A549 (cell line): Measurements from ENCODE around the gene NEK1. TPM values are rescaled to one million over a fixed set of nuclear protein-coding genes. Genes with fewer than 3 reads are reported as not detected.

Experiments used
- ATAC-seq, 2 experiments: fragments of 200-7000 bp in 1 of 2; fragments of >200 bp in 1 of 2; cut with Nextera tagmentation in 1 of 2; cut with Tn5 transposase in 1 of 2; 3 replicates each; pipeline versions ENCODE4 v1.8.0 to v1.9.1; 2018 to 2020; ENCODE audit warnings: mild to moderate bottlenecking in 1 of 2, moderate library complexity in 1 of 2
- CTCF ChIA-PET: fragments of 300-600 bp; sonication (Branson Sonifier 250); formaldehyde crosslinking; extraction: SDS; loops from one replicate; lab custom pipeline; 2021; ENCODE audit warnings: antibody characterized with exemption, inconsistent platforms; lab: Yijun Ruan, JAX
- POLR2A ChIA-PET: fragments of 350-600 bp; formaldehyde crosslinking; extraction: SDS; loops from one replicate; lab custom pipeline; 2021; ENCODE audit warnings: antibody characterized with exemption, inconsistent platforms; lab: Yijun Ruan, JAX
- DNase-seq, 2 experiments: peaks; one replicate each; pipeline versions ENCODE4 v3.0.0 to v3.0.0-alpha.2; 2011 to 2016; ENCODE audit warnings: low read depth in 1 of 2, low spot score in 1 of 2
- FAIRE-seq: peaks from 2 replicates; lab custom pipeline; 2011; peaks lifted over from hg19 to GRCh38; lab: Jason Lieb, UNC
- H3K27ac ChIP-seq, 2 experiments: fragments of >200 bp; sonication (Bioruptor Twin); formaldehyde crosslinking; 3 replicates each; pipeline ENCODE4 v1.5.1; 2016 to 2017
- H3K4me1 ChIP-seq: fragments of >200 bp; sonication (Bioruptor Twin); formaldehyde crosslinking; 3 replicates; pipeline ENCODE4 v1.6.1; 2016
- H3K4me2 ChIP-seq: fragments of >200 bp; sonication (Bioruptor Twin); formaldehyde crosslinking; 3 replicates; pipeline ENCODE4 v1.6.1; 2016
- H3K4me3 ChIP-seq: fragments of >200 bp; sonication (Bioruptor Twin); formaldehyde crosslinking; 3 replicates; pipeline ENCODE4 v1.5.1; 2016
- H3K9me3 ChIP-seq: fragments of >200 bp; sonication (Bioruptor Twin); formaldehyde crosslinking; 3 replicates; pipeline ENCODE4 v1.6.1; 2016
- CBX2 ChIP-seq: fragments of 200-600 bp; sonication (generic); IDR thresholded peaks from 2 replicates; pipeline ENCODE4 v1.6.1; 2016; ENCODE audit warnings: low read depth, mild to moderate bottlenecking, borderline replicate concordance
- CHD2 ChIP-seq: fragments of 150-350 bp; IDR thresholded peaks from 2 replicates; pipeline ENCODE4 v1.6.1; 2014; ENCODE audit warnings: low read length; ENCODE audit not compliant: partially characterized antibody
- CHD4 ChIP-seq: fragments of 200-600 bp; sonication (generic); IDR thresholded peaks from 2 replicates; pipeline ENCODE4 v1.6.1; 2016; ENCODE audit warnings: antibody characterized with exemption, mild to moderate bottlenecking, borderline replicate concordance
- EHF ChIP-seq: fragments of 250-450 bp; sonication (Bioruptor Pico); IDR thresholded peaks from 2 replicates; pipeline ENCODE4 v1.5.0; 2020; ENCODE audit warnings: mild to moderate bottlenecking
- ELK1 ChIP-seq: fragments of 150-350 bp; IDR thresholded peaks from 2 replicates; pipeline ENCODE4 v1.6.1; 2014; ENCODE audit warnings: low read depth, mild to moderate bottlenecking, low read length
- HDAC2 ChIP-seq: fragments of 200-600 bp; sonication (generic); IDR thresholded peaks from 2 replicates; pipeline ENCODE4 v1.6.1; 2016
- HEYL ChIP-seq: fragments of 250-450 bp; sonication (Bioruptor Pico); IDR thresholded peaks from 2 replicates; pipeline ENCODE4 v1.8.0; 2021; ENCODE audit warnings: mild to moderate bottlenecking, moderate library complexity
- HOXB13 ChIP-seq: fragments of 250-450 bp; sonication (Bioruptor Pico); IDR thresholded peaks from 2 replicates; pipeline ENCODE4 v1.5.0; 2020; ENCODE audit warnings: low read depth, mild to moderate bottlenecking, moderate library complexity
- JUN ChIP-seq, 2 experiments: fragments of >200 bp; sonication (Bioruptor Twin); formaldehyde crosslinking; IDR thresholded peaks; 2 replicates in 1 of 2; 3 replicates in 1 of 2; pipeline ENCODE4 v1.6.1; 2016 to 2017
- JUNB ChIP-seq: fragments of >200 bp; sonication (Bioruptor Twin); formaldehyde crosslinking; IDR thresholded peaks from 2 replicates; pipeline ENCODE4 v1.6.1; 2016
- MYC ChIP-seq: IDR thresholded peaks from 2 replicates; pipeline ENCODE4 v1.6.1; 2012; ENCODE audit warnings: mild to moderate bottlenecking, inconsistent platforms, low read length, improper control_type of control experiment, borderline replicate concordance
- NR3C1 ChIP-seq: fragments of >200 bp; sonication (Bioruptor Twin); formaldehyde crosslinking; IDR thresholded peaks from 3 replicates; pipeline ENCODE4 v1.6.1; 2017
- PBX3 ChIP-seq: IDR thresholded peaks from 2 replicates; pipeline ENCODE4 v1.6.1; 2012
- POLR2A ChIP-seq: IDR thresholded peaks from 2 replicates; pipeline ENCODE4 v1.6.1; 2012; ENCODE audit warnings: mild to moderate bottlenecking, low read length
- RARB ChIP-seq: fragments of 250-450 bp; sonication (Bioruptor Pico); IDR thresholded peaks from 2 replicates; pipeline ENCODE4 v1.8.0; 2021; ENCODE audit warnings: mild to moderate bottlenecking, moderate library complexity
- RCOR1 ChIP-seq: fragments of 150-350 bp; IDR thresholded peaks from 2 replicates; pipeline ENCODE4 v1.6.1; 2014; ENCODE audit warnings: antibody characterized with exemption, low read length, low read depth
- RFX5 ChIP-seq: fragments of 450-650 bp; IDR thresholded peaks from 2 replicates; pipeline ENCODE4 v1.7.1; 2014; ENCODE audit warnings: antibody characterized with exemption, mild to moderate bottlenecking, moderate library complexity
- RNF2 ChIP-seq: fragments of 200-600 bp; sonication (generic); IDR thresholded peaks from 2 replicates; pipeline ENCODE4 v1.6.1; 2016; ENCODE audit warnings: low read depth, mild to moderate bottlenecking, antibody characterized with exemption, moderate library complexity, borderline replicate concordance
- TFCP2L1 ChIP-seq: fragments of 250-450 bp; sonication (Bioruptor Pico); IDR thresholded peaks from 2 replicates; pipeline ENCODE4 v1.5.0; 2021; ENCODE audit warnings: mild to moderate bottlenecking
- TP53 ChIP-seq: fragments of 250-450 bp; sonication (Bioruptor Pico); IDR thresholded peaks from 2 replicates; pipeline ENCODE4 v1.5.0; 2021; ENCODE audit warnings: mild to moderate bottlenecking, moderate library complexity
- USF2 ChIP-seq: fragments of 450-650 bp; IDR thresholded peaks from 2 replicates; pipeline ENCODE4 v1.6.1; 2014; ENCODE audit warnings: antibody characterized with exemption
- ZC3H11A ChIP-seq: fragments of 450-650 bp; IDR thresholded peaks from 2 replicates; pipeline ENCODE4 v1.6.1; 2014; ENCODE audit warnings: antibody characterized with exemption, mild to moderate bottlenecking
- ZNF302 ChIP-seq: fragments of 250-450 bp; sonication (Bioruptor Pico); IDR thresholded peaks from 2 replicates; pipeline ENCODE4 v1.9.0; 2021; ENCODE audit warnings: inconsistent platforms, mild to moderate bottlenecking, moderate library complexity
- WGBS: methylation state at CpG from one replicate; pipeline ENCODE4 v1.1.6; 2017; ENCODE audit errors: missing lambda C conversion rate; 5-methylcytosine and 5-hydroxymethylcytosine counted together
- polyA plus RNA-seq, 4 experiments: library from polyadenylated mRNA; depleted of rRNA in 3 of 4; stranded (reverse); fragments of >200 nt; fragmentation: RNase III in 1 of 4; extraction: RNeasy Plus Mini Kit Qiagen cat#74134 plus additional on column Dnase treatment in 1 of 4; gene quantifications; 2 replicates in 3 of 4; 3 replicates in 1 of 4; pipeline ENCODE4 v1.2.3, GENCODE V29; 2011 to 2017
- TF ChIP-seq, protein P1 (sequence below): fragments of 250-450 bp; sonication (Bioruptor Pico); IDR thresholded peaks from 2 replicates; pipeline ENCODE4 v1.5.0; 2021; ENCODE audit warnings: mild to moderate bottlenecking, moderate library complexity, borderline replicate concordance
- TF ChIP-seq, protein P2 (sequence below): fragments of >200 bp; sonication (Bioruptor Twin); formaldehyde crosslinking; IDR thresholded peaks from 3 replicates; pipeline ENCODE4 v1.6.1; 2016
- TF ChIP-seq, protein P3 (sequence below): fragments of >200 bp; sonication (Bioruptor Twin); formaldehyde crosslinking; IDR thresholded peaks from 3 replicates; pipeline ENCODE4 v1.5.1; 2016

The NEK1 gene
- polyA plus RNA-seq, 2 of the 4 experiments (the other 2 are of a cell fraction), result 3.2 to 5.8 TPM

DNA sequence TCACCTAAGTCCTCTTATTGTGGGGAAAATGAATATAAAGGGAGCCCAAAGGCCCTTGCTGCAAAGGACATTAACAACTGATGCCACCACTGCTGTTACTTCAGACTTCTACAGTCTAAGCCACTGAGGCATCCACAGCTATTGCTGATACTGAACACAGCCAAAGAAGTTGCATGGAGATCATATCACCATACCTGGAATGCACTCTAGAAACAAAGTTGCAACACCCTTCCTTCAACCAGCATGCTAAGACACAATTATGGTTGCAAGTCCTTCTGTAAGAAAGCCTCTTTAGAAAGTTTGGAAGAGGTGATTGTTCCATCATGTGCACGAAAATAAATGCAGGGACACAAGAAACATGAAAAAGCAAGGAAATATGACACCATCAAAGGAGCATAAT, 236.0 kb downstream of the NEK1 start:
- FAIRE-seq (no peak), DNase-seq (no peak), ATAC-seq (no peak)
- H3K4me3 ChIP-seq, result no peak overlapping the region
- 5% methylated on average over 1 of the region's 1 CpG for WGBS
- no peak overlapping the region for H3K4me2 ChIP-seq
- no peak overlapping the region for H3K27ac ChIP-seq
- TF ChIP-seq MYC (no peak), CHD4 (no peak), TFCP2L1 (CRISPR knock-in tag) (no peak), USF2 (no peak), RARB (CRISPR knock-in tag) (no peak), TP53 (CRISPR knock-in tag) (no peak), RCOR1 (no peak), JUN (IDR thresholded peaks at IDR 0.05) (no peak), HDAC2 (no peak), ELK1 (no peak), JUNB (no peak), CBX2 (no peak), ZNF302 (CRISPR knock-in tag) (no peak), CHD2 (no peak), NR3C1 (no peak), HOXB13 (CRISPR knock-in tag) (no peak), RNF2 (no peak), POLR2A (no peak)
- TF ChIP-seq, protein P1, sequence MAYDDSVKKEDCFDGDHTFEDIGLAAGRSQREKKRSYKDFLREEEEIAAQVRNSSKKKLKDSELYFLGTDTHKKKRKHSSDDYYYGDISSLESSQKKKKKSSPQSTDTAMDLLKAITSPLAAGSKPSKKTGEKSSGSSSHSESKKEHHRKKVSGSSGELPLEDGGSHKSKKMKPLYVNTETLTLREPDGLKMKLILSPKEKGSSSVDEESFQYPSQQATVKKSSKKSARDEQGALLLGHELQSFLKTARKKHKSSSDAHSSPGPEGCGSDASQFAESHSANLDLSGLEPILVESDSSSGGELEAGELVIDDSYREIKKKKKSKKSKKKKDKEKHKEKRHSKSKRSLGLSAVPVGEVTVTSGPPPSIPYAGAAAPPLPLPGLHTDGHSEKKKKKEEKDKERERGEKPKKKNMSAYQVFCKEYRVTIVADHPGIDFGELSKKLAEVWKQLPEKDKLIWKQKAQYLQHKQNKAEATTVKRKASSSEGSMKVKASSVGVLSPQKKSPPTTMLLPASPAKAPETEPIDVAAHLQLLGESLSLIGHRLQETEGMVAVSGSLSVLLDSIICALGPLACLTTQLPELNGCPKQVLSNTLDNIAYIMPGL (CRISPR knock-in tag), result no peak
- TF ChIP-seq, protein P2, sequence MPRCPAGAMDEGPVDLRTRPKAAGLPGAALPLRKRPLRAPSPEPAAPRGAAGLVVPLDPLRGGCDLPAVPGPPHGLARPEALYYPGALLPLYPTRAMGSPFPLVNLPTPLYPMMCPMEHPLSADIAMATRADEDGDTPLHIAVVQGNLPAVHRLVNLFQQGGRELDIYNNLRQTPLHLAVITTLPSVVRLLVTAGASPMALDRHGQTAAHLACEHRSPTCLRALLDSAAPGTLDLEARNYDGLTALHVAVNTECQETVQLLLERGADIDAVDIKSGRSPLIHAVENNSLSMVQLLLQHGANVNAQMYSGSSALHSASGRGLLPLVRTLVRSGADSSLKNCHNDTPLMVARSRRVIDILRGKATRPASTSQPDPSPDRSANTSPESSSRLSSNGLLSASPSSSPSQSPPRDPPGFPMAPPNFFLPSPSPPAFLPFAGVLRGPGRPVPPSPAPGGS, result no peak
- CTCF ChIA-PET, result no interaction called here
- H3K9me3 ChIP-seq, result peaks cover 9% of the 10 kb centered on the region; the same call in 2 of the 3 replicates
- H3K4me1 ChIP-seq, result no peaks in the 10 kb centered on the region
- POLR2A ChIA-PET, result no interaction called here

DNA sequence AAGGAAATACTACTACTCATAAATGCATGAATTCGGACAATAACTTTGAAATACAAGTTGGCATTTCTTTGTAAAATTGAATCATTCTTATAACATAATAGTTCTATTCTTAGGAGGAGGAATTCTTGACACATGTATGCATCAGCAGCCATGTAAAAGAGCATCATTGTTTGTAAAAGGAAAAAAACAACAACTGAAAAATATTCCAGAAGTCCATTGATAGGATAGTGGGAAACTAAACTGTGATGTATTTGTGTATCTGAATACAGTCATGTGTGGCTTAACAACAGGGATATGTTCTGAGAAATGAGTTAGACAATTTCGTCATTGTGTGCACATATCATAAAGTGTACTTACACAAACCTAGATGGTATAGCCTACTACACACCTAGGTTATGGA, 239.6 kb downstream of the NEK1 start:
- peaks cover 6% of the 10 kb centered on the region; the same call in 2 of the 3 replicates for H3K9me3 ChIP-seq
- TF ChIP-seq RFX5 (no peak), RNF2 (no peak), EHF (CRISPR knock-in tag) (no peak), ZC3H11A (no peak), PBX3 (no peak), RCOR1 (no peak), HEYL (CRISPR knock-in tag) (no peak), CHD4 (no peak)
- TF ChIP-seq, protein P3, sequence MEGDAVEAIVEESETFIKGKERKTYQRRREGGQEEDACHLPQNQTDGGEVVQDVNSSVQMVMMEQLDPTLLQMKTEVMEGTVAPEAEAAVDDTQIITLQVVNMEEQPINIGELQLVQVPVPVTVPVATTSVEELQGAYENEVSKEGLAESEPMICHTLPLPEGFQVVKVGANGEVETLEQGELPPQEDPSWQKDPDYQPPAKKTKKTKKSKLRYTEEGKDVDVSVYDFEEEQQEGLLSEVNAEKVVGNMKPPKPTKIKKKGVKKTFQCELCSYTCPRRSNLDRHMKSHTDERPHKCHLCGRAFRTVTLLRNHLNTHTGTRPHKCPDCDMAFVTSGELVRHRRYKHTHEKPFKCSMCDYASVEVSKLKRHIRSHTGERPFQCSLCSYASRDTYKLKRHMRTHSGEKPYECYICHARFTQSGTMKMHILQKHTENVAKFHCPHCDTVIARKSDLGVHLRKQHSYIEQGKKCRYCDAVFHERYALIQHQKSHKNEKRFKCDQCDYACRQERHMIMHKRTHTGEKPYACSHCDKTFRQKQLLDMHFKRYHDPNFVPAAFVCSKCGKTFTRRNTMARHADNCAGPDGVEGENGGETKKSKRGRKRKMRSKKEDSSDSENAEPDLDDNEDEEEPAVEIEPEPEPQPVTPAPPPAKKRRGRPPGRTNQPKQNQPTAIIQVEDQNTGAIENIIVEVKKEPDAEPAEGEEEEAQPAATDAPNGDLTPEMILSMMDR, result no peak
- ChIA-PET CTCF (no interaction called here), POLR2A (no interaction called here)
- WGBS, result 77% methylated on average over 2 of the region's 2 CpGs
- H3K27ac ChIP-seq, result no peak overlapping the region
- H3K4me3 ChIP-seq, result no peak overlapping the region
- ATAC-seq (no peak), DNase-seq (no peak), FAIRE-seq (no peak)
- no peaks in the 10 kb centered on the region for H3K4me1 ChIP-seq
- H3K4me2 ChIP-seq, result no peak overlapping the region
